Fibroblast of peridontal ligament (primary cell): ENCODE results near the gene FLT1.

Experiments
- DNase-seq: peaks from one replicate; pipeline ENCODE4 v3.0.0-alpha.2; 2010; ENCODE audit errors: extremely low read depth

Gene FLT1, protein sequence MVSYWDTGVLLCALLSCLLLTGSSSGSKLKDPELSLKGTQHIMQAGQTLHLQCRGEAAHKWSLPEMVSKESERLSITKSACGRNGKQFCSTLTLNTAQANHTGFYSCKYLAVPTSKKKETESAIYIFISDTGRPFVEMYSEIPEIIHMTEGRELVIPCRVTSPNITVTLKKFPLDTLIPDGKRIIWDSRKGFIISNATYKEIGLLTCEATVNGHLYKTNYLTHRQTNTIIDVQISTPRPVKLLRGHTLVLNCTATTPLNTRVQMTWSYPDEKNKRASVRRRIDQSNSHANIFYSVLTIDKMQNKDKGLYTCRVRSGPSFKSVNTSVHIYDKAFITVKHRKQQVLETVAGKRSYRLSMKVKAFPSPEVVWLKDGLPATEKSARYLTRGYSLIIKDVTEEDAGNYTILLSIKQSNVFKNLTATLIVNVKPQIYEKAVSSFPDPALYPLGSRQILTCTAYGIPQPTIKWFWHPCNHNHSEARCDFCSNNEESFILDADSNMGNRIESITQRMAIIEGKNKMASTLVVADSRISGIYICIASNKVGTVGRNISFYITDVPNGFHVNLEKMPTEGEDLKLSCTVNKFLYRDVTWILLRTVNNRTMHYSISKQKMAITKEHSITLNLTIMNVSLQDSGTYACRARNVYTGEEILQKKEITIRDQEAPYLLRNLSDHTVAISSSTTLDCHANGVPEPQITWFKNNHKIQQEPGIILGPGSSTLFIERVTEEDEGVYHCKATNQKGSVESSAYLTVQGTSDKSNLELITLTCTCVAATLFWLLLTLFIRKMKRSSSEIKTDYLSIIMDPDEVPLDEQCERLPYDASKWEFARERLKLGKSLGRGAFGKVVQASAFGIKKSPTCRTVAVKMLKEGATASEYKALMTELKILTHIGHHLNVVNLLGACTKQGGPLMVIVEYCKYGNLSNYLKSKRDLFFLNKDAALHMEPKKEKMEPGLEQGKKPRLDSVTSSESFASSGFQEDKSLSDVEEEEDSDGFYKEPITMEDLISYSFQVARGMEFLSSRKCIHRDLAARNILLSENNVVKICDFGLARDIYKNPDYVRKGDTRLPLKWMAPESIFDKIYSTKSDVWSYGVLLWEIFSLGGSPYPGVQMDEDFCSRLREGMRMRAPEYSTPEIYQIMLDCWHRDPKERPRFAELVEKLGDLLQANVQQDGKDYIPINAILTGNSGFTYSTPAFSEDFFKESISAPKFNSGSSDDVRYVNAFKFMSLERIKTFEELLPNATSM (N-terminal part only)

GRCh38 chr13:28494778-28495537 lies at the start of gene FLT1:
Gene FLT1, minus strand, starts transcription at chr13:28495128. Its CDS starts 285 bp downstream, at chr13:28494843.
- no peak for DNase-seq

DNA sequence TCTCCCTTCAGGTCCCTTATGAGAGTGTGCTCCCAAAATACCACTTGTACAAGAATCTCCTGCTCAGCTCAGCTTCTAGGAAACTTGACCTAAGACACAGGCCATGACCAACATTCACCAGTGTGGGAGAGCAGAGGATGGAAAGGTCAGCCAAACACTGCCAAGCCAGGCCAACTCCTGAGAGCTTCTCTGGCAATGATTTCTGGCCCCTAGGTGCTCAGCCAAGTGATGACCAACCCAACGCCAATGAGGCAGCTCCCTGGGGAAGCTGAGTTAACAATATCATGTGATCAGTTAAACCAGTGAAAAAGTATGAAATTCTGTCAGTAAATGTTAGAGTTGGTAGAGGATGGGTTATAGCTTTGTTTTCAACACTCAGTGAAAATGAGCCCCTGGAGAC lies 49.1 kb upstream of the FLT1 start:
- DNase-seq: peak; percentile 56

DNA sequence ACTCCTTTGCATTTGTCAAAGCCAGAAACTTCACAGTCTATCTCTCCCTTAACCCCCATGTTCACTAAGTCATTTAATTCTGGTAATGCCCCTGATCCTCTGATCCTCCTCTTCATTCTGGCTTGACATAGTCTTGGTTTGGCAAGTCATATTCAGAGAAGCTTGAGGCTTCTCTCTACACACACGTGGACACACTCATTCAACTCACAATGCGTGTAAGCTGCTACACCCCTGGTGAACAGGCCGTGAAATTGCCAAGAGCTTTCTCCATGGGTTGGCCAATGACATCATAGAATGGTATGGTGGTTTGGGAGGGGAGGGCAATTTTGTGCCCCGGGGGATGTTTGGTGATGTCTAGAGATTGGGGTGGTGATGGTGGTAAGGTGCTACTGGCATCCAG lies 47.9 kb upstream of the FLT1 start:
- DNase-seq: no peak

- DNase-seq: no peak
Observed at GRCh38 chr13:28541966-28542365, 47.0 kb upstream of the FLT1 start.

DNA sequence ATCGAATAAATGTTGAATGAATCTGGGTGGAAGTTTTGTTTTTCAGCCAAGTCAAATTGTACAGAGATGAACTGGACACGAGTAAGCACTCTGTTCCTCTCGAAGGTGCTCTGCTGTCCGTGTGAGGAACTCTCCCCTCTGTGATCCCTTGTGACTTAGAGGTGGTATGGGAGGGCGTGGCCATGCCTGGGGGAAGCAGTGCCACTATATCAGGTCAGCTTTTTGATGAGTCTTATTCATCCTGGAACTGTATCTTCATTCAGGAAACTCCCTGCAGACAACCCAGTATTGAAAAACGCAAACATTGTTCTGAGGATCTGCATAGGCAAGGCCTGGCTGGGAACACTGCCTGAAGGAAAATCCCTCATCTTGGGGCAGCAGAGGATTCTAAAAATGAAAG lies 45.7 kb upstream of the FLT1 start:
- peak; percentile 26 for DNase-seq

- DNase-seq: no peak
Observed at GRCh38 chr13:28539625-28540286, 44.8 kb upstream of the FLT1 start.

DNA sequence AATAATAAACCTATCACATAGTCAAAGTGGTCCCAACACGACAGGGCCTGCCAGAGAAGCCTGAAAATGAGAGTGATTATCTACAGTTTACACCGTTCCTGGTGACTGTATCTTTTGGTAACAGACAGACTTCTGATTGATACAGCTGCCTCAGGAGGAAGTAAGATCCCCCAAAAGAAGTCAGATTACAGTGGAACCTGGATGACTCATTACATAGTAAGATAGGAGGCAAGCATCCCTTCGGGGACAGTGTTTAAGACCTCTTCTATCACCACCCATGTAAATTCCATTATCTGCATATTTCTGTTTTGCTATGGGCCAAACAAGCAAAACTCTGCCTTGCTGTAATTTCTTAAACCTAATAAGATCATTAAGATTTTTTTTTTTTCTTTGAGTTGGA lies 44.0 kb upstream of the FLT1 start:
- no peak for DNase-seq

GRCh38 chr13:28537171-28537570 lies 42.2 kb upstream of the FLT1 start:
- DNase-seq: no peak

- DNase-seq: no peak
Observed at GRCh38 chr13:28536371-28536770, 41.4 kb upstream of the FLT1 start.

DNA sequence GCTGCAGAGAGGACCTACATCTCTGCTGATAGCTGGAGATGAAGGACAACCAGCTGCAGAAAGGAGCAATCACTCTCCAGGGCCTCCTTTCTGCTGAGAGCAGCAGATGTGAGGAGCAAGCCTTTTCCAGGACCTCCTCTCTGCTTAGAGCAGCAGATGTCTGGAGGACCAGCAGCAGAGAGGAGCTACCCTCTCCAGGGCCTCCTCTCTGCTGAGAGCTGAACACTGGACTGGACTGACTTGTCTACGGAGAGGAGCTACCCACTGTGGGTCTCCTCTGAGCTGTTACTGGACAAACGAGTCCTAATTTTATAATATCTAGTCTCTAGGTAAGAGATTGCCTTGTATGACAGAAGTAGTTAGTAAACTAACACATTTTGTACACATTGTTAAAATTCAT lies 40.8 kb upstream of the FLT1 start:
- DNase-seq: no peak

DNA sequence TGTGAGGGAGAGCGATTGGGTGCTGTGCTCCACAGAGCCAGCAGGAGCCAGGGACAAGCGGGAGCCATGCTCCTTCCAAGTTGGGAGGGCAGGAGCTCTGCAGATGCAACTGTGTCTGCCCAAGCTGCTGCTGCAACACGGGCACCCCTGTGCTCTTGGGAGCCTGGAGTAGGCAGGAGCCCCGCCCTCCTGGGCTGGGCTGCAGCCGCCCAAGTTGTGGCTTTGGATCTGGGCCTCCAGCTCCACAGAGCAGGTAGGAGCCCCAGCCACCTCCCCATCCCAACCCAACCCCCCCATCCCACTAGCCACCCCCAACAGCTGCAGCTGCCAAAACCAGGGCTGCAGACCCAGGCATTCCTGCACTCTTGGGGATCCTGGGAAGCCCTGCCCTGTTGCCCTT lies 39.9 kb upstream of the FLT1 start:
- no peak for DNase-seq

- no peak for DNase-seq
Observed at GRCh38 chr13:28534210-28534609, 39.3 kb upstream of the FLT1 start.

DNA sequence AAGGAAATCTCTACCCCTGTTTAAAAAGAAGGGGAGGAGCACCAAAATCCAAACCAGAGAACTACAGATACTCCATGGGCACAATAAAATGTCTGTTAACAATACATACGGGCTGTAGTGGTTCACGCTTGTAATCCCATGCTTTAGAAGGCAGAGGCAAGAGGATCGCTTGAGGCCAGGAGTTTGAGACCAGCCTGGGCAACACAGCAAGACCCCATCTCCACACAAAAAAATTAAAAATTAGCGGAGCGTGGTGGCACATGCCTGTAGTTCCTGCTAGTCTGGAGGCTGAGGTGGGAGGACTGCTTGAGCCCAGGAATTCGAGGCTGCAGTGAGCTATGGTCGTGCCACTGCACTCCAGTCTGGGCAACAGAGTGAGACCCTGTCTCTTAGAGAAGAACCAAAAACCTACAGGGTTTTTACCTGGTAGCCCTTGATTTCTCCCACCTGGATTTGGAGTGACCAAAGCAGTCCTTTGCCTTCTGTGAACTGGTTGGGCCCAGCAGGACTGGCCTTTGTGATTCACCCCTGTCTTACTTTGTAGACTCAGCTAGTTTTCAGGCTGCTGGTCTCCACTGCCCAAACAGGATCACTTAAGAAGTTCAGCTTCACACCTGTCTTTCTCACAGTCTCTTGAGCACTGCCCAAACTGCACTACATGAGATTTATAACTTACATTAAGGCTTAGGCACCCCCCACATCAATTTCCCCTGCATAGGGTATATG lies 38.7 kb upstream of the FLT1 start:
- DNase-seq: no peak

DNA sequence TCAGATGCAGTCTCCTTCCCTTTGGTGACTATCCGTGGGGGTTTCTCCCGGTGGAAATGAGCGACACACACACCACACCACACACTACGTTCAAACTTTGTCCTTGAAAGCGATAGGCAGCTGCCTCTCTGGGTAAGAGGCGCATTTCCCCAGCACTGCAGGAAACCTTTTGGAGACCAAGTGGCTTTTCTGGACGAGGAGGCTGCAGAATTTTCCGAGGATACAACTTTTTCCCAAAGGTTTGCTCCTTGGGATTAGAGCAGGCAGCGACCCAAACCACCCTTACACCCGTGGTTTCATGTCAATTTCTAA lies 38.2 kb upstream of the FLT1 start:
- peak; percentile 29 for DNase-seq

DNA sequence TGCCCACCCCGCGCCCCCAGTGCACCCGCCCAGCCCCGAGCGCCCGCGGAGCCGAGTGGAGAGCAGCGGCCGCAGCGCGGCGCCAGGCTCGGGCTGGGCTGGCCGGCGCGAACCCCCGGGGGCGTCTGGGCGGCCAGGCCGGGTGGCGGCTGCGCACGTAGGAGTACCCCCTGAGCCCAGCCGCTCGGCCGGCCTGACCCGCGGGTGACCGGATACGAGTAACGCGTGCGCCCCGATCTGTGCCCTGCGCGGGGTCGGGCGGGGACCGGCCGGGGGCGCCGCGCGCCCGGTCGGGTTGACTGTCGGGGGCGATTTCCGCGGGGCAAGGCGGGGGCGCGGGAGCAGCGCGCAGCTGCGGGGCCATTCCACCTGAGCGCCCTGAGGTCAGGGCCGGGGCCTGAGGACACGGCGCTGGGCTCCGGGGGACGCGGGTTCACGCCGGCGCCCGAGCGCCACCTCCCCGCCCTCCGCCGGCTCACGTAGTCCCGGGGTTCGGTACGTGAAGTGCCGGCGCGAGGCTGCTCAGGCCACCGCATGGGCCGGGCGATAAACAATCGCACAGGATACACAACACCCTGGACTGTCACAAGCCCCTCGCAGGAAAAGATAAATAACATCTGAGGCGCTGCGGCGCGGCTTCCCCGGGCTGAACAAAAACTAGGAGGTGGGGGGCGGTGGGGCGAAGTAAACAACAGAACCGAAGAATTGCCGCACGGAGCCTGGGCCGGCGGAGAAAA lies 37.6 kb upstream of the FLT1 start:
- peak; percentile 14 for DNase-seq

DNA sequence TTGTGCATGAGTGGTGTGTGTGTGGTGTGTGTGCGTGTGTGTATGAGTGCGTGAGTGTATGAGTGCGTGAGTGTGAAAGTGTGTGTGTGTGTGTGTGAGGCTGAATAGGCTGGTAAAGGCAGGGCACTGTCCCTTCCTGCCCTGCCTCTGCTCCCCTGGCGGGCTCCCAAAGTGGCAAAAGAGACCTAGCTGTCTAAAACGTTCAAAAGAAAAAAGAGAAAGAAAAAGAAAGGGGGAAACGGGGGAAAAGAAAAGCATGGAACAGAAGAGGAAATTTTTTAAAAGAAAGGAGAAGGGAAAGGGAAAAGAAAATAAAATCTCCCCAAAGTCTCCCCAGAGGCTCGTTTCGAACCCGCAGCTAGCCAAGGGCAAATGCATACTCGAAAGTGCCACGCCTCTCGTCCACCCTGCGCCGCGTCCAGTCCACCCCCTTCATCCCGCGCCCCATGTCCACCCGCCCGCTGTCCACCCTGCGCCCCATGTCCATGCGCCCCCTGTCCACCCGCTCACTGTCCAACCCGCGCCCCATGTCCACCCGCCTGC lies 37.0 kb upstream of the FLT1 start:
- peak; percentile 15 for DNase-seq

DNA sequence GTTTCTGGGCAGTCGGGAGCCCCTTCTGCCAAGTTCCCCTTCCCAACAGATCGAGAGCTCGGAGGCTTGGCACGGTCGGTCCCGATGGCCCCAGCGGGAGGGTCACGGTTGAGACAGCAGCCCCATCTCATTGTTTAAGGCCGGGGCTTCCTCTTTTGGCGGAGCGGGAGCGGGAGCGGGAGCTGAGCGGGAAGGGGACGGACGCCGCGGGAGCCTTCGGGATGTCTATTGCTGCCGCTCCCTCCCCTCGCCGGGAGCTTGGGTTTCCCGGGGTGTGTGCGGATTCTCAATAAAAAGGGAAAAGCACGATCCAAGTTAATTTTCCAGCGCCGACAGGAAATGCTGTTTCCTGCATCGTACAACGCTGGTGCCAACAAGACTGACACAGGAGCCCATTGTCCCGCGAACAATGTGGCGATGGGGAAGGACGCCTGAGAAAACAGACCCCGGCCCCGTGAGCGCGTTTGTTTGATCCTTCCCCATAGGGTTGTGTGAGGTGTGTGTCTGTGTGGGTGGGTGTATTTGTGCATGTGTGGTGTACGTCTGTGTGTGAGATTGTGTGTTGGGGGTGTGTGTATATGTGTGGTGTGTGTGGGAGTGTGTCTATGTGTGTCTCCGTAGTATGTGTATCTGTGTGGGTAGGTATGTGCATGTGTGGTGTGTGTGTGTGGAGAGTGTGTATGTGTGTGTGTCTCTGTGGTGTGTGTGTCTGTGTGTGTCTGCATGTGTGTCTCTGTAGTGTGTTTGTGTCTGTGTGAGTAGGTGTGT lies 36.3 kb upstream of the FLT1 start:
- peak; percentile 25 for DNase-seq

GRCh38 chr13:28530729-28531076 lies 35.8 kb upstream of the FLT1 start:
- peak; percentile 55 for DNase-seq

GRCh38 chr13:28529836-28530235 lies 34.9 kb upstream of the FLT1 start:
- DNase-seq: no peak
